Smooth muscle cell of the brain vasculature (primary cell): Measurements from ENCODE around the gene SRPX.

Source experiments
- DNase-seq: peaks from one replicate; pipeline ENCODE4 v3.0.0-alpha.2; 2012; ENCODE audit warnings: low read depth, low spot score

The SRPX gene

GRCh38 chrX:38220415-38221390 is at the start of gene SRPX:
TSS of gene SRPX (minus strand) at chrX:38220871. CDS start at chrX:38220792, 79 bp downstream.
- DNase-seq: no peak

GRCh38 chrX:38268011-38268410 is 47.3 kb upstream of the SRPX start:
- DNase-seq: no peak

- DNase-seq: no peak
These were observed 42.3 kb upstream of the SRPX start for GRCh38 chrX:38262715-38263620.

- no peak for DNase-seq
These were observed 39.6 kb upstream of the SRPX start for GRCh38 chrX:38260231-38260630.

- no peak for DNase-seq
These were observed 35.3 kb upstream of the SRPX start for GRCh38 chrX:38256019-38256418.

GRCh38 chrX:38249965-38250364 is 29.3 kb upstream of the SRPX start:
- no peak for DNase-seq

GRCh38 chrX:38247051-38247450 is 26.4 kb upstream of the SRPX start:
- no peak for DNase-seq

- DNase-seq: no peak
These were observed 19.9 kb upstream of the SRPX start for GRCh38 chrX:38240541-38240940.

GRCh38 chrX:38236901-38237615 is 16.4 kb upstream of the SRPX start:
- DNase-seq: no peak

GRCh38 chrX:38233891-38234667 is 13.4 kb upstream of the SRPX start:
- DNase-seq: no peak

GRCh38 chrX:38232079-38232686 is 11.5 kb upstream of the SRPX start:
- DNase-seq: no peak

- no peak for DNase-seq
These were observed 4.4 kb upstream of the SRPX start for GRCh38 chrX:38225093-38225492.

- DNase-seq: no peak
These were observed 3.5 kb upstream of the SRPX start for GRCh38 chrX:38224160-38224559.

GRCh38 chrX:38221391-38221929 is 789 bp upstream of the SRPX start:
- DNase-seq: no peak

- DNase-seq: no peak
These were observed 652 bp downstream of the SRPX start for GRCh38 chrX:38220024-38220414.

GRCh38 chrX:38216642-38217041 is 4.0 kb downstream of the SRPX start:
- DNase-seq: no peak

- no peak for DNase-seq
These were observed 5.8 kb downstream of the SRPX start for GRCh38 chrX:38214551-38215531.

GRCh38 chrX:38214044-38214443 is 6.6 kb downstream of the SRPX start:
- DNase-seq: no peak
